ENCODE results near the gene SLITRK4. TPM values are rescaled to one million over a fixed set of nuclear protein-coding genes. Genes with fewer than 3 reads are reported as not detected.

SLITRK4 gene
- total RNA-seq, 4 donors from 2014 or later: 23.9 to 65.4 (median 33.5) TPM

DNA sequence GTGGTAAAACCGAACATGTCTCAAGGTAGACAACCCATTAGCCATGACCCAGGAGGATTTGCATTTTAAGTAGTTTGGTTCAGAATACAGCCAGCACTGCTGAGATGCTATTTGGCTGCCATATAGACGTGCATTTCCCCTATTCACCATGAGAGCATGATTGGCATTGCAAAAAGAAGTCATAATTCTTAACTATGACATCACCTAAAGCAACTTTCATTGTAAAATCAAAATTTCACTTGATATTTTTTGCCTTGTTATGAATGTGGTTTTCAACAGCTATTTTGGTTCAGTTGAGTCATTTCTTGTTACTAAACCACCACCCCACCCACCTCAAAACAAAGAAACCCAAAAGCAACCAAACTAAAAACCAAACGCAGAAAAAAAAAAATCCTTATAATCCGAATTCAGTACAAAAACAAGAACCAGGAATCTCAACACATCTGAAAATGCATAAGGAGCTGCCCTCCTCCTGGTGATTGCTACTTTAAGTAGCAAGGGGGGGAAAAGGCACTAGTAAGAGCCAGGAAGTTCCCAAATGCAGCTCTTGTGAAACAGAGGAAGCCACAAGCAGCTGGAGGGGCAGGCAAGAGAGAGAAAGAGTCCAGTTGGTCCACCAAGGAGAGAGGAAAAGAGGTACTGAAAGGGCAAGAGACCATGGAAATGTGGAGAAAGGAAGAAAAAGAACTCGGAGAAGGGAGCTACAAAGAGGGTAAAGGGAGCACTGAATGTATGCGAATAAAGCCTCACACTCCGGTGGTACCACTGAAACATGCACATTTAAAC, 3.1 kb downstream of the SLITRK4 start:
- in situ Hi-C loops (cut with MboI; ENCODE audit: low sequenced_read_pairs in 4 of 4): no loop called here
- TF ChIP-seq, protein P1, sequence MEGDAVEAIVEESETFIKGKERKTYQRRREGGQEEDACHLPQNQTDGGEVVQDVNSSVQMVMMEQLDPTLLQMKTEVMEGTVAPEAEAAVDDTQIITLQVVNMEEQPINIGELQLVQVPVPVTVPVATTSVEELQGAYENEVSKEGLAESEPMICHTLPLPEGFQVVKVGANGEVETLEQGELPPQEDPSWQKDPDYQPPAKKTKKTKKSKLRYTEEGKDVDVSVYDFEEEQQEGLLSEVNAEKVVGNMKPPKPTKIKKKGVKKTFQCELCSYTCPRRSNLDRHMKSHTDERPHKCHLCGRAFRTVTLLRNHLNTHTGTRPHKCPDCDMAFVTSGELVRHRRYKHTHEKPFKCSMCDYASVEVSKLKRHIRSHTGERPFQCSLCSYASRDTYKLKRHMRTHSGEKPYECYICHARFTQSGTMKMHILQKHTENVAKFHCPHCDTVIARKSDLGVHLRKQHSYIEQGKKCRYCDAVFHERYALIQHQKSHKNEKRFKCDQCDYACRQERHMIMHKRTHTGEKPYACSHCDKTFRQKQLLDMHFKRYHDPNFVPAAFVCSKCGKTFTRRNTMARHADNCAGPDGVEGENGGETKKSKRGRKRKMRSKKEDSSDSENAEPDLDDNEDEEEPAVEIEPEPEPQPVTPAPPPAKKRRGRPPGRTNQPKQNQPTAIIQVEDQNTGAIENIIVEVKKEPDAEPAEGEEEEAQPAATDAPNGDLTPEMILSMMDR (IDR thresholded peaks at IDR 0.05 in 4 of 5, conservative IDR thresholded peaks at IDR 0.05 in 1 of 5): no peak
- TF ChIP-seq POLR2A (IDR thresholded peaks at IDR 0.05): peak in 1 of 2 donors; percentile 47
- Histone ChIP-seq H3K4me1 (no peaks in the 10 kb centered on the region), H3K36me3 (no peaks in the 10 kb centered on the region), H3K27ac (peak overlapping the region; percentile 75 to 79 (median 78)), H3K27me3 (peaks cover 0 to 5% (median 0%) of the 10 kb centered on the region in 3 donors), H3K4me3 (peak overlapping the region; percentile 52 to 62 (median 58)), H3K9me3 (no peaks in the 10 kb centered on the region)
- intact Hi-C loops (cut with DNase I; ENCODE audit: low total_unique reads): no loop called here
- ATAC-seq: peak; percentile 41 to 52
- no peak for DNase-seq

DNA sequence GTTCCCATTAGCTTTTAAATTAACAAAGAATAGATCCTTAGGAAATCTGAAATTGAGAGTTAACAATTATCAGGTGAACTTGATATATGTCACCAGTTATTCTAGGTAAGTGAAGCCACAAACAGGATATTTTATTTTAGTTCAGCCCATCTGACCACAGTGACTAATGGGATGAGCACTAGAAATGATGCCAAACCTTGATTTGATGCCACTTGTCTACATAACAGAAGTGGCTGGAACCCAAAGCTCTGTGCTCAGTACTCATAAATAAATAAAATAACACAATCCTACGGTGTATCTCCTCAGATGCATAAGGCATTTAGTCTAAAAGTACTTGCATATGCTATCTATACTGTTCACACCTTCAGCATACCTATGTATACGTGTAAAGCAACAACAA, 12.2 kb downstream of the SLITRK4 start:
- Histone ChIP-seq H3K4me3 (no peak overlapping the region), H3K9me3 (no peaks in the 10 kb centered on the region), H3K36me3 (no peaks in the 10 kb centered on the region), H3K27me3 (no peaks in the 10 kb centered on the region), H3K4me1 (no peaks in the 10 kb centered on the region), H3K27ac (peak overlapping the region; percentile 12 to 61 (median 54))
- DNase-seq (no peak), ATAC-seq (peak; percentile 96 to 97)
- no peak for TF ChIP-seq POLR2A (IDR thresholded peaks at IDR 0.05)
- TF ChIP-seq, protein P1 (IDR thresholded peaks at IDR 0.05 in 4 of 5, conservative IDR thresholded peaks at IDR 0.05 in 1 of 5): no peak
- in situ Hi-C loops (cut with MboI; ENCODE audit: low sequenced_read_pairs in 4 of 4) (no loop called here), intact Hi-C loops (cut with DNase I; ENCODE audit: low total_unique reads) (no loop called here)

DNA sequence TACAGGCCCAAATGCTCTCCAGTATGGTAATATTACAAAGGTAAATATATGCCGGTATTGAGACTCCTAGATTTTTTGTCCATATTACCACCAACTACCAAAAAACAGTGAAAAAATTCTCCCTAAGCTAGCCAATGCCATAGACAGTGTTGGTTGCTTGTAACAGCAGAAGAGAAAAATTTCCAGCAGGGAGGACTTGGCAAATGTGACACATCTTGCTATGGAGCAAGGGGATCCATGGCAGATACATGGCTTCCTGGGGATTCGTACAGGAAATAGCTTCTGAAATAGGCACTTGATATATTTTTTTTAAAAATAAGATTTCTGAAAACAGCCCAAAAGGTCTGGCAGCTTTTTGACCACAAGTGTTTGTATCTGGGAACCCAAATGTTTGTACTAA, 14.6 kb downstream of the SLITRK4 start:
- Histone ChIP-seq H3K27ac (no peak overlapping the region), H3K4me1 (no peaks in the 10 kb centered on the region), H3K36me3 (no peaks in the 10 kb centered on the region), H3K4me3 (no peak overlapping the region), H3K9me3 (no peaks in the 10 kb centered on the region), H3K27me3 (no peaks in the 10 kb centered on the region)
- intact Hi-C loops (cut with DNase I; ENCODE audit: low total_unique reads) (no loop called here), in situ Hi-C loops (cut with MboI; ENCODE audit: low sequenced_read_pairs in 4 of 4) (no loop called here)
- ATAC-seq: no peak
- no peak for DNase-seq
- TF ChIP-seq POLR2A (IDR thresholded peaks at IDR 0.05): no peak
- TF ChIP-seq, protein P1 (IDR thresholded peaks at IDR 0.05 in 4 of 5, conservative IDR thresholded peaks at IDR 0.05 in 1 of 5): no peak

DNA sequence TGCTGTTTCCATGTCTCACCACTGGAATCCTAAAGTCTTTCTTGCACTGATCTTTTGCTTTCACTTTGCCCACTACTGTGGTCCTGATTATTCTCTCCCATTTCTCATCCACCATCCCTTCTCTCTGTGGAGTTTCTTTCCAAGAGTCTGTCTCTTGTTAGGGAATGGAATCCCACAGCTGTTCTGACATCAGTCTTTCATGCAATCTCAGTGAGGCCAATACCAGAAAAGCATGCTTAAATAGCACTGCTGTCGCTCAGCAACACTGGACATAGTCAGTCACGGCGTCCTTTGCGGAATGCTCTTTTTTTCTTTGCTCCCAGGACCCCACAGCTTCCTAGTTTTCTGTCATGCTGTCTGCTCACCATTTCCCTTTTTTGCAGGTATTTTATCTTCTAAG, 20.1 kb downstream of the SLITRK4 start:
- DNase-seq: no peak
- in situ Hi-C loops (cut with MboI; ENCODE audit: low sequenced_read_pairs in 4 of 4): no loop called here
- no peaks in the 10 kb centered on the region for H3K9me3 ChIP-seq
- TF ChIP-seq, protein P1 (IDR thresholded peaks at IDR 0.05 in 4 of 5, conservative IDR thresholded peaks at IDR 0.05 in 1 of 5): no peak
- no peak for TF ChIP-seq POLR2A (IDR thresholded peaks at IDR 0.05)
- no peaks in the 10 kb centered on the region for H3K4me1 ChIP-seq
- no peak overlapping the region for H3K27ac ChIP-seq
- no peak for ATAC-seq
- no peaks in the 10 kb centered on the region for H3K36me3 ChIP-seq
- H3K27me3 ChIP-seq: no peaks in the 10 kb centered on the region
- H3K4me3 ChIP-seq: no peak overlapping the region
- intact Hi-C loops (cut with DNase I; ENCODE audit: low total_unique reads): no loop called here

Measured in gastrocnemius medialis (tissue), 4 donors.